Activated CD4-positive, CD25-positive, alpha-beta regulatory T cell treated with anti-CD3 and anti-CD28 coated beads, Interleukin-2, amount 50 U/mL, for 72 hours (primary cell): ENCODE results near the gene SPDYE5.

Experiments used
- DNase-seq: peaks from one replicate; pipeline ENCODE4 v3.0.0; 2021

Gene SPDYE5

GRCh38 chr7:75537731-75538130, 45.6 kb downstream of the SPDYE5 start:
- DNase-seq, result no peak

GRCh38 chr7:75546237-75547015, 54.3 kb downstream of the SPDYE5 start:
- no peak for DNase-seq
